Neural cell (in vitro differentiated cells): ENCODE data around the gene PRR5L. TPM values are rescaled to one million over a fixed set of nuclear protein-coding genes. Genes with fewer than 3 reads are reported as not detected.

Experiments used
- H2AFZ ChIP-seq: fragments of 200-600, 300-800 bp; sonication (generic), shearing (Covaris generic); 2 replicates; pipeline ENCODE4 v1.6.0; 2014; ENCODE audit warnings: low read depth, mild to moderate bottlenecking, antibody characterized with exemption, low read length, moderate library complexity
- H3F3A ChIP-seq: fragments of 200-600 bp; shearing (Covaris generic); 2 replicates; pipeline ENCODE4 v1.6.1; 2016; ENCODE audit warnings: mild to moderate bottlenecking, moderate library complexity, mixed read lengths, antibody characterized with exemption, low read length; ENCODE audit not compliant: insufficient read depth, poor library complexity, severe bottlenecking
- H3K27ac ChIP-seq: fragments of 200-600, 300-800 bp; sonication (generic), shearing (Covaris generic); 2 replicates; pipeline ENCODE4 v1.5.1; 2014; ENCODE audit warnings: mild to moderate bottlenecking, low read length, moderate library complexity
- H3K27me3 ChIP-seq: fragments of 300-800, 200-600 bp; sonication (generic), shearing (Covaris generic); 2 replicates; pipeline ENCODE4 v1.6.0; 2014; ENCODE audit warnings: mild to moderate bottlenecking, low read depth, low read length, moderate library complexity; ENCODE audit not compliant: insufficient read depth
- H3K36me3 ChIP-seq: fragments of 300-800, 200-600 bp; sonication (generic), shearing (Covaris generic); 2 replicates; pipeline ENCODE4 v1.5.1; 2014; ENCODE audit warnings: mild to moderate bottlenecking, antibody characterized with exemption, low read length, moderate library complexity; ENCODE audit not compliant: insufficient read depth
- H3K4me2 ChIP-seq: fragments of 300-800, 200-600 bp; sonication (generic), shearing (Covaris generic); 2 replicates; pipeline ENCODE4 v1.6.0; 2014; ENCODE audit warnings: mild to moderate bottlenecking, low read length
- H3K4me3 ChIP-seq: fragments of 300-800, 200-600 bp; sonication (generic), shearing (Covaris generic); 2 replicates; pipeline ENCODE4 v1.5.1; 2014; ENCODE audit warnings: mild to moderate bottlenecking, low read length, moderate library complexity
- H3K79me2 ChIP-seq: fragments of 200-600 bp; shearing (Covaris generic); replicated peaks from 2 replicates; pipeline ENCODE4 v1.6.0; 2014; ENCODE audit warnings: mild to moderate bottlenecking, low read length, moderate library complexity; ENCODE audit not compliant: insufficient read depth
- H3K9ac ChIP-seq: fragments of 300-800, 200-600 bp; sonication (generic), shearing (Covaris generic); 2 replicates; pipeline ENCODE4 v1.6.1; 2016; ENCODE audit warnings: mild to moderate bottlenecking, low read length, mixed read lengths
- H3K9me2 ChIP-seq: fragments of 200-600 bp; shearing (Covaris generic); 2 replicates; pipeline ENCODE4 v1.6.1; 2016; ENCODE audit warnings: mild to moderate bottlenecking, low read length, mixed read lengths; ENCODE audit not compliant: insufficient read depth
- H3K9me3 ChIP-seq: fragments of 200-600, 300-800 bp; sonication (generic), shearing (Covaris generic); 2 replicates; pipeline ENCODE4 v1.6.1; 2016; ENCODE audit warnings: mild to moderate bottlenecking, mixed run types, low read length, moderate library complexity, mixed read lengths
- H4K20me1 ChIP-seq: fragments of 200-600 bp; shearing (Covaris generic); 2 replicates; pipeline ENCODE4 v1.6.1; 2016; ENCODE audit warnings: mild to moderate bottlenecking, mixed run types; ENCODE audit not compliant: insufficient read depth
- EP300 ChIP-seq: fragments of 450-650 bp; conservative IDR thresholded peaks from 2 replicates; pipeline ENCODE4 v1.6.1; 2014; ENCODE audit warnings: antibody characterized with exemption, mild to moderate bottlenecking, moderate library complexity; ENCODE audit not compliant: poor library complexity, severe bottlenecking
- EZH2 ChIP-seq: fragments of 200-600, 300-800 bp; shearing (Covaris generic), sonication (generic); IDR thresholded peaks from 2 replicates; pipeline ENCODE4 v1.6.1; 2014; ENCODE audit warnings: antibody characterized with exemption, low read length, borderline replicate concordance, mild to moderate bottlenecking; ENCODE audit not compliant: insufficient read depth, poor library complexity, severe bottlenecking
- MXI1 ChIP-seq: fragments of 450-650 bp; conservative IDR thresholded peaks from 2 replicates; pipeline ENCODE4 v1.6.1; 2014; ENCODE audit warnings: antibody characterized with exemption, mild to moderate bottlenecking; ENCODE audit not compliant: poor library complexity, severe bottlenecking
- POLR2AphosphoS5 ChIP-seq: IDR thresholded peaks from 2 replicates; pipeline ENCODE4 v1.6.1; 2012
- SMC3 ChIP-seq: fragments of 450-650 bp; conservative IDR thresholded peaks from 2 replicates; pipeline ENCODE4 v1.6.1; 2014; ENCODE audit warnings: antibody characterized with exemption, mild to moderate bottlenecking, moderate library complexity; ENCODE audit not compliant: poor library complexity
- TAF1 ChIP-seq: IDR thresholded peaks from 2 replicates; pipeline ENCODE4 v1.6.1; 2012; ENCODE audit warnings: low read depth
- polyA plus RNA-seq: library from polyadenylated mRNA; depleted of rRNA; stranded (reverse); fragments of >200 nt; gene quantifications from 2 replicates; pipeline ENCODE4 v1.2.3, GENCODE V29; 2014
- TF ChIP-seq, protein P1 (sequence below): IDR thresholded peaks from 2 replicates; pipeline ENCODE4 v1.6.1; 2012; ENCODE audit warnings: borderline replicate concordance
- TF ChIP-seq, protein P2 (sequence below): fragments of 450-650 bp; IDR thresholded peaks from 2 replicates; pipeline ENCODE4 v1.5.1; 2014; ENCODE audit warnings: antibody characterized with exemption, mild to moderate bottlenecking, moderate library complexity; ENCODE audit not compliant: poor library complexity, severe bottlenecking

The PRR5L gene
- polyA plus RNA-seq, 1 donor from 2014 or later, result 0.22 TPM

DNA sequence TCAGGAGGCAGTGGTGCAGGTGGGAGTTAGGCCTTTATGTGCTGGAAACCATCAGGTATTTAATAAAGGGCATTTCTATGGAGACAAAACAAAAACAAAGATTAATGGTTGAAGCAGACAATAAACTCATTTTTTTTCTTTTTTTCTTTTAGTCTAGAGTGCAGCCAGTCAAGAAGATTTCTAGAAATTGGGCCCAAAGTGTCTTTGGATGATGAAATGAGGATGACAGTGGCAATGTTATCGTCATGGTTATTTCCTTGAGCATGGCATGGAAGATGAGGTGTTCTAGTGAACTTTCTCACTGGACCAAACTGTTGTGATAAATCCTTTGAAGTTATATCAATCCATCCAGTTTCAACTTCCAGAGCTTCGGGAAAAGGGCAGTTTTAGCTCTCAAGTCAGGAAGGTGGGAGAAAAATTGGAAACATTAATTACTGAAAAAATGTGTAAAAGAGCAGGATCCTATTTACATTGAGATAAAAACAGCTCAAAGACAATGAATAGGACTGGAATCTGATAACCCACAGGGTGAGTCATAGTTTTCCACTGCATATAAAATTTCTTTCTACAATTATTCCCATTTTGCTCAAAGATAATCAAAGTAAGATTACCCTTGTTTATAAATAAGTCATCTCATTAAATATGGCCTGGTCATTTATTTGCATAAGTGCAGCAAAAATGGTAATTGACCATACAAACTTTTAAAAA lies 33.0 kb downstream of the PRR5L start:
- Histone ChIP-seq H3K9ac (no peak overlapping the region), H3K4me2 (no peak overlapping the region), H3K9me3 (no peaks in the 10 kb centered on the region), H3K27me3 (no peaks in the 10 kb centered on the region), H3K27ac (no peak overlapping the region), H2AFZ (no peak overlapping the region), H3K79me2 (no peaks in the 10 kb centered on the region), H3F3A (no peaks in the 10 kb centered on the region), H3K4me3 (no peak overlapping the region), H4K20me1 (no peaks in the 10 kb centered on the region), H3K36me3 (no peaks in the 10 kb centered on the region), H3K9me2 (no peaks in the 10 kb centered on the region)
- TF ChIP-seq POLR2AphosphoS5 (no peak), TAF1 (no peak), MXI1 (no peak), EZH2 (no peak)

DNA sequence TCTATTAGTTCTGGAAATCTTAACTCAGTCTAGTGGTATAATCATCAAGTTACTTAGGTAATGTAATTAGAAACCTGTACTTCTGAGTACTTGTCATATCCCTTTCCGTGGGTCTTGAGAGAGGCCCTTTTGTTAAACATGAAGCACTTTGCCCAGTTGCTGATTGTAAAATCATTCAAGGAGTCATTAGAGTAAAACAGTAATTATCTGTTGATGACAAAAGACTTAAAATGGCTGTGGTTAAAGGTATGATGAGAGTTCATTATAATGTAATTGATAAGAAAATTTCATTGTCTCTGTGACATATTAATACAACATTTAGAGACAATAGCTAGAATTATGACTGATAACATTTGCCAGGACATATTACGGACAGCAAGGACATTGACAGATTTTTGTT lies 34.3 kb downstream of the PRR5L start:
- H3K9ac ChIP-seq, result no peak overlapping the region
- no peak for TF ChIP-seq POLR2AphosphoS5
- TF ChIP-seq, protein P1, sequence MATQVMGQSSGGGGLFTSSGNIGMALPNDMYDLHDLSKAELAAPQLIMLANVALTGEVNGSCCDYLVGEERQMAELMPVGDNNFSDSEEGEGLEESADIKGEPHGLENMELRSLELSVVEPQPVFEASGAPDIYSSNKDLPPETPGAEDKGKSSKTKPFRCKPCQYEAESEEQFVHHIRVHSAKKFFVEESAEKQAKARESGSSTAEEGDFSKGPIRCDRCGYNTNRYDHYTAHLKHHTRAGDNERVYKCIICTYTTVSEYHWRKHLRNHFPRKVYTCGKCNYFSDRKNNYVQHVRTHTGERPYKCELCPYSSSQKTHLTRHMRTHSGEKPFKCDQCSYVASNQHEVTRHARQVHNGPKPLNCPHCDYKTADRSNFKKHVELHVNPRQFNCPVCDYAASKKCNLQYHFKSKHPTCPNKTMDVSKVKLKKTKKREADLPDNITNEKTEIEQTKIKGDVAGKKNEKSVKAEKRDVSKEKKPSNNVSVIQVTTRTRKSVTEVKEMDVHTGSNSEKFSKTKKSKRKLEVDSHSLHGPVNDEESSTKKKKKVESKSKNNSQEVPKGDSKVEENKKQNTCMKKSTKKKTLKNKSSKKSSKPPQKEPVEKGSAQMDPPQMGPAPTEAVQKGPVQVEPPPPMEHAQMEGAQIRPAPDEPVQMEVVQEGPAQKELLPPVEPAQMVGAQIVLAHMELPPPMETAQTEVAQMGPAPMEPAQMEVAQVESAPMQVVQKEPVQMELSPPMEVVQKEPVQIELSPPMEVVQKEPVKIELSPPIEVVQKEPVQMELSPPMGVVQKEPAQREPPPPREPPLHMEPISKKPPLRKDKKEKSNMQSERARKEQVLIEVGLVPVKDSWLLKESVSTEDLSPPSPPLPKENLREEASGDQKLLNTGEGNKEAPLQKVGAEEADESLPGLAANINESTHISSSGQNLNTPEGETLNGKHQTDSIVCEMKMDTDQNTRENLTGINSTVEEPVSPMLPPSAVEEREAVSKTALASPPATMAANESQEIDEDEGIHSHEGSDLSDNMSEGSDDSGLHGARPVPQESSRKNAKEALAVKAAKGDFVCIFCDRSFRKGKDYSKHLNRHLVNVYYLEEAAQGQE, result no peak
- TF ChIP-seq, protein P2, sequence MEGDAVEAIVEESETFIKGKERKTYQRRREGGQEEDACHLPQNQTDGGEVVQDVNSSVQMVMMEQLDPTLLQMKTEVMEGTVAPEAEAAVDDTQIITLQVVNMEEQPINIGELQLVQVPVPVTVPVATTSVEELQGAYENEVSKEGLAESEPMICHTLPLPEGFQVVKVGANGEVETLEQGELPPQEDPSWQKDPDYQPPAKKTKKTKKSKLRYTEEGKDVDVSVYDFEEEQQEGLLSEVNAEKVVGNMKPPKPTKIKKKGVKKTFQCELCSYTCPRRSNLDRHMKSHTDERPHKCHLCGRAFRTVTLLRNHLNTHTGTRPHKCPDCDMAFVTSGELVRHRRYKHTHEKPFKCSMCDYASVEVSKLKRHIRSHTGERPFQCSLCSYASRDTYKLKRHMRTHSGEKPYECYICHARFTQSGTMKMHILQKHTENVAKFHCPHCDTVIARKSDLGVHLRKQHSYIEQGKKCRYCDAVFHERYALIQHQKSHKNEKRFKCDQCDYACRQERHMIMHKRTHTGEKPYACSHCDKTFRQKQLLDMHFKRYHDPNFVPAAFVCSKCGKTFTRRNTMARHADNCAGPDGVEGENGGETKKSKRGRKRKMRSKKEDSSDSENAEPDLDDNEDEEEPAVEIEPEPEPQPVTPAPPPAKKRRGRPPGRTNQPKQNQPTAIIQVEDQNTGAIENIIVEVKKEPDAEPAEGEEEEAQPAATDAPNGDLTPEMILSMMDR, result no peak
- no peaks in the 10 kb centered on the region for H4K20me1 ChIP-seq
- H3K9me2 ChIP-seq, result no peaks in the 10 kb centered on the region
- H3K4me2 ChIP-seq, result no peak overlapping the region
- no peak overlapping the region for H2AFZ ChIP-seq
- H3F3A ChIP-seq, result no peaks in the 10 kb centered on the region
- H3K36me3 ChIP-seq, result no peaks in the 10 kb centered on the region
- H3K27ac ChIP-seq, result no peak overlapping the region
- H3K79me2 ChIP-seq, result no peaks in the 10 kb centered on the region
- H3K9me3 ChIP-seq, result no peaks in the 10 kb centered on the region
- no peak overlapping the region for H3K4me3 ChIP-seq
- H3K27me3 ChIP-seq, result no peaks in the 10 kb centered on the region

DNA sequence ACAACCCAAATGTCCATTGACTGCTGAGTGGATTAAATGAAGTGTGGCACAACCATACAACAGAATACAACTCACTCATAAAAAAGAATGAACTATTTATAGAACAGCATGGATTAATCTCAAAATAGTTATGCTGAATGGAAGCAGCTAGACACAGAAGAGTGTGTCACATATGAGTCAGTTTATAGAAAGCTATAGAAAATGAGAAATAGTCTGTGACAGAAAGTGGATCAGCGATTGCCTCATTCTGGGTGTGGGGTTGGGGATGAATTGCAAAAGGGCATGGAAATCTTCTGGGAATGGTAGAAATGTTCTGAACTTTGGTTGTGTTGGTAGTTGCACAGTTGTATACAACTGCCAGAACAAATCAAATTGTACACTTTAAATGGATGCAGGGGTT lies 37.4 kb downstream of the PRR5L start:
- no peak for TF ChIP-seq POLR2AphosphoS5
- no peak for TF ChIP-seq EP300
- TF ChIP-seq, protein P1, result no peak
- TF ChIP-seq SMC3, result no peak
- TF ChIP-seq, protein P2, result no peak
- no peak for TF ChIP-seq EZH2
- no peaks in the 10 kb centered on the region for H3K9me2 ChIP-seq
- no peak overlapping the region for H2AFZ ChIP-seq
- no peak overlapping the region for H3K27ac ChIP-seq
- H3K9me3 ChIP-seq, result no peaks in the 10 kb centered on the region
- H3F3A ChIP-seq, result no peaks in the 10 kb centered on the region
- no peak overlapping the region for H3K9ac ChIP-seq
- no peaks in the 10 kb centered on the region for H4K20me1 ChIP-seq
- no peak overlapping the region for H3K4me2 ChIP-seq
- no peaks in the 10 kb centered on the region for H3K79me2 ChIP-seq
- H3K36me3 ChIP-seq, result no peaks in the 10 kb centered on the region
- no peaks in the 10 kb centered on the region for H3K27me3 ChIP-seq
- H3K4me3 ChIP-seq, result no peak overlapping the region
